ENCODE measurements around the gene KCNMA1. TPM values are rescaled to one million over a fixed set of nuclear protein-coding genes. Genes with fewer than 3 reads are reported as not detected.

KCNMA1 gene
- total RNA-seq, 1 donor from 2014 or later: 94.3 TPM

DNA sequence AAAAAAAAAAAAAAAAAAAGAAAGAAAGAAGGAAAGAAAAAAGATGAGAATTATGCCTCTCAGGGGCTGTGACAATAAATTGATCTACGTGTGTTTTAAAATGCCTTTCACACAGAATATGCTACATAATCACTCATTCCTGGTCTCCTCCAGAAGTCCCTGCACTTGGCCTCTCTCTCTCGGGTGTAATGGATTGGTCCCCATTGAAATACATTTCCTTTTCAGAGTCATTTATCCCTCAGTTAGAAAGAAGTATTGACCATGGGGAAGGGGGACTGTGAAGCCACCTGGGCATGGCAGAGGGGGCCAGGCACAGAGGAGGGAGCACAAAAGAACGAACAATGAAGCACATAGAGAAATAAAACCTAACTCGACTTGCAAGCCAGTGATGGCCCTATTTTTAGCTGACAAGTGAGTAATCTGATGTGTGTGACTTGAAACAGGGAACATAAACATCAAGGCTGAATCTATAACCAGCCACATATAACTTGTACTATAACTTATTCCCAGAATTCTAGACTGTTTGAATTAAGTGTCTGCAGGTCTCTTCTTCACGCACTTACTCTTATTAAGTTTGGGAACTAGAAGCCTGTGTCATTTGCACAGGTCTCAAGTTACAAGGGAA lies 490.8 kb downstream of the KCNMA1 start:
- Histone ChIP-seq H3K36me3 (no peaks in the 10 kb centered on the region), H3K9me3 (no peaks in the 10 kb centered on the region), H3K4me1 (no peaks in the 10 kb centered on the region), H3K4me3 (no peak overlapping the region), H3K27me3 (no peaks in the 10 kb centered on the region), H3K27ac (no peak overlapping the region)
- intact Hi-C loops (cut with DNase I): no loop called here
- no peak for TF ChIP-seq POLR2A (IDR thresholded peaks at IDR 0.05)
- no peak for TF ChIP-seq CTCF (IDR thresholded peaks at IDR 0.05)
- no peak for TF ChIP-seq POLR2AphosphoS5 (IDR thresholded peaks at IDR 0.05; ENCODE audit: insufficient read depth in 1 of 2, low read depth in 1 of 2)
- DNase-seq (ENCODE audit: extremely low spot score in 2 of 2): no peak

- TF ChIP-seq CTCF (IDR thresholded peaks at IDR 0.05) (no peak), POLR2AphosphoS5 (IDR thresholded peaks at IDR 0.05; ENCODE audit: insufficient read depth in 1 of 2, low read depth in 1 of 2) (no peak)
- DNase-seq (ENCODE audit: extremely low spot score in 2 of 2): no peak
- Histone ChIP-seq H3K36me3 (no peaks in the 10 kb centered on the region), H3K4me3 (no peak overlapping the region), H3K27me3 (no peaks in the 10 kb centered on the region), H3K4me1 (no peaks in the 10 kb centered on the region), H3K9me3 (no peaks in the 10 kb centered on the region), H3K27ac (no peak overlapping the region)
- intact Hi-C loops (cut with DNase I): no loop called here
These were observed 493.0 kb downstream of the KCNMA1 start for GRCh38 chr10:77144656-77145055.

DNA sequence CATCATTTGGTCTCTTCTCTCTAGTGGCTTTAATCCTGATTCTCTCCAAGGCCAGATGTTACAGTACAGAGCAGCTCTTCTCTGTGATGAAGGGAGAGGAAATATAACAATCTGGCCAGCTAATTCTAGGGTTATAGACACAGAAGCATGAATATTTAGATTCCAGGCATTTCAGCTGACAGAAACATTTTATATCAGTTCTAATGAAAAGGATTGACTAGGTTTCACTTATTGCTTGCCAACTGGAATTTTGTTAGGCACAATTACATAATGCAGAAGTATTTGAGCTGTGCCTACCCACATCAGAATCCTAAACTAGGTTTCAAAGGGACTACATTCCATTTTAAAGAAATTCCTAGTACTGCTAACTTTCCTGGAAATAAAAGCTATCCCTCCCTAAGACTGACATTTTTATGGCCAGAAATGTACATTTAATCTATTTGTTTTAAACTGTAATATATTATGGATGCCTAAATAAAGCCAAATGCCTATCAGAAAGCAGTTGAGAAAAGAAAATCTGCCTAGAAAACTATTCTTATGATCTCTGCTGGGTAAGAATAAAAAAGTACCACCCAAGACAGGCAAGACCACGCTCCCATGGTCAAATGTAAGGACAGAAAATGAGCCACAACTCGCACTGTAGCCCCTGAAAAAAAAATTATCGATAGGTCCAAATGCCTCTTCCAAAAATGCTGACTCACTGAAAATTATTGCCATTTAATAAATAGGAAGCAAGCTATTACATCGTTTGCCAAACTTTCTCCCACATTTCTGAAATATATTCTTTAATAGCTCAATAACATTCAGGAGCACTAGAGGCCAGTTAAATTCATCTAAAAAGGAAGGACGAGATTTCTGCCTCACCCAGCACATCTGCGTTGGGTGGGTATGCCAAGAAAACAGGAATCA lies 498.1 kb downstream of the KCNMA1 start:
- H3K27ac ChIP-seq: no peak overlapping the region
- no peak overlapping the region for H3K4me3 ChIP-seq
- H3K36me3 ChIP-seq: no peaks in the 10 kb centered on the region
- no peaks in the 10 kb centered on the region for H3K9me3 ChIP-seq
- intact Hi-C loops (cut with DNase I): no loop called here
- H3K27me3 ChIP-seq: no peaks in the 10 kb centered on the region
- no peak for TF ChIP-seq CTCF (IDR thresholded peaks at IDR 0.05)
- TF ChIP-seq POLR2AphosphoS5 (IDR thresholded peaks at IDR 0.05; ENCODE audit: insufficient read depth in 1 of 2, low read depth in 1 of 2): no peak
- no peak for TF ChIP-seq POLR2A (IDR thresholded peaks at IDR 0.05)
- no peak for DNase-seq (ENCODE audit: extremely low spot score in 2 of 2)
- H3K4me1 ChIP-seq: no peaks in the 10 kb centered on the region

- no peaks in the 10 kb centered on the region for H3K4me1 ChIP-seq
- H3K9me3 ChIP-seq: no peaks in the 10 kb centered on the region
- no peak overlapping the region for H3K27ac ChIP-seq
- DNase-seq (ENCODE audit: extremely low spot score in 2 of 2): no peak
- no peaks in the 10 kb centered on the region for H3K27me3 ChIP-seq
- H3K36me3 ChIP-seq: no peaks in the 10 kb centered on the region
- H3K4me3 ChIP-seq: no peak overlapping the region
- intact Hi-C loops (cut with DNase I): no loop called here
- no peak for TF ChIP-seq CTCF (IDR thresholded peaks at IDR 0.05)
- TF ChIP-seq POLR2A (IDR thresholded peaks at IDR 0.05): no peak
- TF ChIP-seq POLR2AphosphoS5 (IDR thresholded peaks at IDR 0.05; ENCODE audit: insufficient read depth in 1 of 2, low read depth in 1 of 2): no peak
These were observed 499.1 kb downstream of the KCNMA1 start for GRCh38 chr10:77138541-77138940.

DNA sequence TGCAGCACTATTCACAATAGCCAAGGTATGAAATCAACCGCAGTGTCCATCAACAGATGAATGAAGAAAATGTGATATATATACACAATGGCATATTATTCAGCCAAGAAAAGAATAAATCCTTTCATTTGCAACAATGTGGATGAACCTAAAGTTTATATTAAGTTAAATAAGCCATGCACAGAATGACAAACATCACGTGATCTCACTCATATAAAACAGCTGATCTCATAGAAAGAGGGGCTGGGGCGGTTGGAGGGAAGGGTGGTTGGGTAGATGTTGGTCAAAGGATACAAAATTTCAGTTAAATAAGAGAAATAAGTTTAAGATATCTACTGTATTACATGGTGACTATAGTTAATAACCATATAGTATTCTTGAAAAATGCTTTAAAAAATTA lies 502.1 kb downstream of the KCNMA1 start:
- Histone ChIP-seq H3K36me3 (no peaks in the 10 kb centered on the region), H3K27me3 (no peaks in the 10 kb centered on the region), H3K4me1 (no peaks in the 10 kb centered on the region), H3K4me3 (no peak overlapping the region), H3K27ac (no peak overlapping the region), H3K9me3 (no peaks in the 10 kb centered on the region)
- TF ChIP-seq CTCF (IDR thresholded peaks at IDR 0.05) (no peak), POLR2A (IDR thresholded peaks at IDR 0.05) (no peak), POLR2AphosphoS5 (IDR thresholded peaks at IDR 0.05; ENCODE audit: insufficient read depth in 1 of 2, low read depth in 1 of 2) (no peak)
- no peak for DNase-seq (ENCODE audit: extremely low spot score in 2 of 2)
- intact Hi-C loops (cut with DNase I): no loop called here

All from vagina (tissue), 2 donors.